ENCODE data around the gene CNKSR3. TPM values are rescaled to one million over a fixed set of nuclear protein-coding genes. Genes with fewer than 3 reads are reported as not detected.

The CNKSR3 gene
- total and polyA plus RNA-seq, 2 donors from 2014 or later = 13.8 to 63.1 TPM

DNA sequence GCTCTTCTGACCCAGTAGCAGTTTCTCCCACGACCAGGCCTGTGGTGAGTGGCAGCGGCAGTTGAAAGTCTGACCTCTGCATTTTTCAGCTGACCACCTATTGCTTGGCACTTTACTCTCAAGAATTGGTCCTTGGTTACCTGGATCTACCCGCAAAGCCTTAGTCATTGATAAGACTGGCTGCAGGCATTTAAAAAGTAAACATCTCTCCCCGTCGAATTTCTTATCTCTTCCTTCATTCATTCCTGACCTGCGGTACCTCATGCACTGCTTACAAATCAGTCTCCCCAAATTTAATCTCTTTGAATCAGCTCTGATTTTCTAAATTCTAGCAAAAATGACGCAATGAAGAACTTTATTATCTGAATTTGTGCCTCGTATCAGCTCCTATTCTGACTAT lies 127.7 kb downstream of the CNKSR3 start:
- H3K27ac ChIP-seq (ENCODE audit: low read depth in 2 of 2, low read length in 2 of 2) = no peak overlapping the region
- H3K4me1 ChIP-seq (ENCODE audit: control insufficient read depth in 2 of 3, insufficient read depth in 2 of 3, low read depth in 1 of 3, low read length in 3 of 3) = no peaks in the 10 kb centered on the region
- no peaks in the 10 kb centered on the region for H3K9me3 ChIP-seq (ENCODE audit: control insufficient read depth in 2 of 3, insufficient read depth in 1 of 3, low read length in 3 of 3)
- no peaks in the 10 kb centered on the region for H3K27me3 ChIP-seq (ENCODE audit: control insufficient read depth, insufficient read depth, low read length)
- TF ChIP-seq, protein P1, sequence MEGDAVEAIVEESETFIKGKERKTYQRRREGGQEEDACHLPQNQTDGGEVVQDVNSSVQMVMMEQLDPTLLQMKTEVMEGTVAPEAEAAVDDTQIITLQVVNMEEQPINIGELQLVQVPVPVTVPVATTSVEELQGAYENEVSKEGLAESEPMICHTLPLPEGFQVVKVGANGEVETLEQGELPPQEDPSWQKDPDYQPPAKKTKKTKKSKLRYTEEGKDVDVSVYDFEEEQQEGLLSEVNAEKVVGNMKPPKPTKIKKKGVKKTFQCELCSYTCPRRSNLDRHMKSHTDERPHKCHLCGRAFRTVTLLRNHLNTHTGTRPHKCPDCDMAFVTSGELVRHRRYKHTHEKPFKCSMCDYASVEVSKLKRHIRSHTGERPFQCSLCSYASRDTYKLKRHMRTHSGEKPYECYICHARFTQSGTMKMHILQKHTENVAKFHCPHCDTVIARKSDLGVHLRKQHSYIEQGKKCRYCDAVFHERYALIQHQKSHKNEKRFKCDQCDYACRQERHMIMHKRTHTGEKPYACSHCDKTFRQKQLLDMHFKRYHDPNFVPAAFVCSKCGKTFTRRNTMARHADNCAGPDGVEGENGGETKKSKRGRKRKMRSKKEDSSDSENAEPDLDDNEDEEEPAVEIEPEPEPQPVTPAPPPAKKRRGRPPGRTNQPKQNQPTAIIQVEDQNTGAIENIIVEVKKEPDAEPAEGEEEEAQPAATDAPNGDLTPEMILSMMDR (IDR thresholded peaks at IDR 0.05; ENCODE audit: borderline replicate concordance, extremely low read depth, insufficient read depth) = no peak
- no peak for FAIRE-seq
- intact Hi-C loops (cut with DNase I) = no loop called here
- no peak overlapping the region for H3K9ac ChIP-seq (ENCODE audit: low read length in 3 of 3)
- DNase-seq = no peak
- no peak overlapping the region for H3K4me3 ChIP-seq (ENCODE audit: low read length in 3 of 3)
- H3K36me3 ChIP-seq (ENCODE audit: control insufficient read depth in 2 of 3, insufficient read depth in 3 of 3, low read length in 3 of 3) = no peaks in the 10 kb centered on the region

DNA sequence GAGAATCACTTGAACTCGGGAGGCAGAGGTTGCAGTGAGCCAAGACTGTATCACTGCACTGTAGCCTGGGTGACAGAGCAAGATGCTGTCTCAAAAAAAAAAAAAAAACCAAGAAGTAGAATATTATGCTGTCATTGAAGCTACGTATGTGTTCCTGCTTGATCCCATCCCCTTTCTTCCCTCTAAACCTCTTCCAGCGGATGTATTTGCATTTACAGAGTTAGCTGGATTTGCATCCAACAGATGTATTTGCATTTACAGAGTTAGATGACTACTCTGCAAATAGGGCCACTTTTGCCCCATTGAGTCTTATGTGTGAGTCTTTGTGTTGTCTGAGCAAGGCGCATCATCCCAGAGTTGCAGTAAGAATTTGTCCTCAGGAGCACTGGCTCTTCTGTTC lies 128.9 kb downstream of the CNKSR3 start:
- H3K4me1 ChIP-seq (ENCODE audit: control insufficient read depth in 2 of 3, insufficient read depth in 2 of 3, low read depth in 1 of 3, low read length in 3 of 3) = no peaks in the 10 kb centered on the region
- TF ChIP-seq, protein P1 (IDR thresholded peaks at IDR 0.05; ENCODE audit: borderline replicate concordance, extremely low read depth, insufficient read depth) = no peak
- H3K9ac ChIP-seq (ENCODE audit: low read length in 3 of 3) = no peak overlapping the region
- no peaks in the 10 kb centered on the region for H3K36me3 ChIP-seq (ENCODE audit: control insufficient read depth in 2 of 3, insufficient read depth in 3 of 3, low read length in 3 of 3)
- DNase-seq = no peak
- FAIRE-seq = no peak
- H3K27me3 ChIP-seq (ENCODE audit: control insufficient read depth, insufficient read depth, low read length) = no peaks in the 10 kb centered on the region
- intact Hi-C loops (cut with DNase I) = no loop called here
- H3K27ac ChIP-seq (ENCODE audit: low read depth in 2 of 2, low read length in 2 of 2) = no peak overlapping the region
- no peak overlapping the region for H3K4me3 ChIP-seq (ENCODE audit: low read length in 3 of 3)
- no peaks in the 10 kb centered on the region for H3K9me3 ChIP-seq (ENCODE audit: control insufficient read depth in 2 of 3, insufficient read depth in 1 of 3, low read length in 3 of 3)

DNA sequence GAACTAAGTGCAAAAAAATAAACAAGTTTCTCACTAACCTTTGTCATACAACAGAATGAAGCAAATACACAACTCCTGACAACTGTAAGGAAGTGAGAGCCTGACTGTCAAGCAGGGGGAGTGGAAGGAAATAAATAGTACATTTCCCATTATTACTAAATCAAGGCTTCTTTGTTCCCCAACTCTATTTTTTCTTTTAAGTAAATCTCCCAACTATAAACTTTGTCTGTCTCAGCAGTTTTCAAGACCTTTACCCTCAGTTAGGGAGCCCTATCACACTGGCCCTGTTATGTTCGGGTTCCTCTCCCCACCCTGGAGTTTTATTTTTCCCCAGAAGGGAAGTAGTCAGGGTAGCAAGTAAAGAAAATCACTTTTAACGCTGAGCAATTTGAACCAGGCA lies 129.7 kb downstream of the CNKSR3 start:
- intact Hi-C loops (cut with DNase I) = no loop called here
- H3K4me3 ChIP-seq (ENCODE audit: low read length in 3 of 3) = no peak overlapping the region
- H3K9me3 ChIP-seq (ENCODE audit: control insufficient read depth in 2 of 3, insufficient read depth in 1 of 3, low read length in 3 of 3) = no peaks in the 10 kb centered on the region
- no peak overlapping the region for H3K27ac ChIP-seq (ENCODE audit: low read depth in 2 of 2, low read length in 2 of 2)
- FAIRE-seq = no peak
- H3K9ac ChIP-seq (ENCODE audit: low read length in 3 of 3) = no peak overlapping the region
- TF ChIP-seq, protein P1 (IDR thresholded peaks at IDR 0.05; ENCODE audit: borderline replicate concordance, extremely low read depth, insufficient read depth) = no peak
- no peaks in the 10 kb centered on the region for H3K4me1 ChIP-seq (ENCODE audit: control insufficient read depth in 2 of 3, insufficient read depth in 2 of 3, low read depth in 1 of 3, low read length in 3 of 3)
- no peaks in the 10 kb centered on the region for H3K27me3 ChIP-seq (ENCODE audit: control insufficient read depth, insufficient read depth, low read length)
- peak in 1 of 5 donors; percentile 45 for DNase-seq
- no peaks in the 10 kb centered on the region for H3K36me3 ChIP-seq (ENCODE audit: control insufficient read depth in 2 of 3, insufficient read depth in 3 of 3, low read length in 3 of 3)

DNA sequence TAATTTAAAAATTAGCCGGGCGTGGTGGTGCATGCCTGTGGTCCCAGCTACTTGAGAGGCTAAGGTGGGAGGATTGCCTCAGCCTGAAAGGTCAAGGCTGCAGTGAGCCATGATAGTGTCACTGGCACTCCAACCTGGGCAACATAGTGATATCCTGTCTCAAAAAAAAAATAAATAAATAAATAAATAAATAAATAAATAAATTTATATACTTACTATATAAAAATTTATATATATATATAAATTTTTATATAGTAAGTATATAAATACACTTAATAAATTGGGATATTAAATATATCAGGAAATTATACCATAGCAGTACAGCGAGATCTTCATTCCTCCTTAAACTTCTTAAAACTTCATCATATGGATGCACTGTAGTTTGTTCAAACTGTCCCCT lies 130.9 kb downstream of the CNKSR3 start:
- Histone ChIP-seq H3K9ac (ENCODE audit: low read length in 3 of 3) (no peak overlapping the region), H3K27me3 (ENCODE audit: control insufficient read depth, insufficient read depth, low read length) (no peaks in the 10 kb centered on the region), H3K27ac (ENCODE audit: low read depth in 2 of 2, low read length in 2 of 2) (no peak overlapping the region), H3K4me3 (ENCODE audit: low read length in 3 of 3) (no peak overlapping the region), H3K36me3 (ENCODE audit: control insufficient read depth in 2 of 3, insufficient read depth in 3 of 3, low read length in 3 of 3) (no peaks in the 10 kb centered on the region), H3K9me3 (ENCODE audit: control insufficient read depth in 2 of 3, insufficient read depth in 1 of 3, low read length in 3 of 3) (no peaks in the 10 kb centered on the region), H3K4me1 (ENCODE audit: control insufficient read depth in 2 of 3, insufficient read depth in 2 of 3, low read depth in 1 of 3, low read length in 3 of 3) (no peaks in the 10 kb centered on the region)
- no peak for FAIRE-seq
- TF ChIP-seq, protein P1 (IDR thresholded peaks at IDR 0.05; ENCODE audit: borderline replicate concordance, extremely low read depth, insufficient read depth) = no peak
- intact Hi-C loops (cut with DNase I) = no loop called here
- DNase-seq = no peak

Measured in kidney (tissue), 14 donors.